ENCODE results near the gene CDKAL1.

DNA sequence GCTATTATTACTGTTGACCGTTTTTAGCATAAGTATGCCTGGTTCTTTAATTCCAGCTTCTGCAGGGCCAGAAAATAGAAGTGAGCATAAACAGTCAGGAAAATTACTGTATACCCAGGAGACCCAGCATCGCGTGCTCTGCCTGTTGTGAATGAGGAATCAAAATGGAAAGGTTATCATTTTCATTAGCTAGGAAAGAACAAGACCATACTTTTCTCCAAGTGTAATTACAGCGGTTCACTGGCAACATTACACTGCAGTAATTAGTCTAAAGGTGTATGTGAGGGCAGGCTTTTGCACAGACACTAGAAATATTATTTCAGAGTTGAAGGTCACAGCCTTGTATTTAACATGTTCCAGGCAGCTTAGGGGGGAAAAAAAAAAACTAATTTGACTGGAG, 655.5 kb downstream of the CDKAL1 start:
- TF ChIP-seq, protein P1, sequence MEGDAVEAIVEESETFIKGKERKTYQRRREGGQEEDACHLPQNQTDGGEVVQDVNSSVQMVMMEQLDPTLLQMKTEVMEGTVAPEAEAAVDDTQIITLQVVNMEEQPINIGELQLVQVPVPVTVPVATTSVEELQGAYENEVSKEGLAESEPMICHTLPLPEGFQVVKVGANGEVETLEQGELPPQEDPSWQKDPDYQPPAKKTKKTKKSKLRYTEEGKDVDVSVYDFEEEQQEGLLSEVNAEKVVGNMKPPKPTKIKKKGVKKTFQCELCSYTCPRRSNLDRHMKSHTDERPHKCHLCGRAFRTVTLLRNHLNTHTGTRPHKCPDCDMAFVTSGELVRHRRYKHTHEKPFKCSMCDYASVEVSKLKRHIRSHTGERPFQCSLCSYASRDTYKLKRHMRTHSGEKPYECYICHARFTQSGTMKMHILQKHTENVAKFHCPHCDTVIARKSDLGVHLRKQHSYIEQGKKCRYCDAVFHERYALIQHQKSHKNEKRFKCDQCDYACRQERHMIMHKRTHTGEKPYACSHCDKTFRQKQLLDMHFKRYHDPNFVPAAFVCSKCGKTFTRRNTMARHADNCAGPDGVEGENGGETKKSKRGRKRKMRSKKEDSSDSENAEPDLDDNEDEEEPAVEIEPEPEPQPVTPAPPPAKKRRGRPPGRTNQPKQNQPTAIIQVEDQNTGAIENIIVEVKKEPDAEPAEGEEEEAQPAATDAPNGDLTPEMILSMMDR (IDR thresholded peaks at IDR 0.05): no peak
- TF ChIP-seq POLR2A (IDR thresholded peaks at IDR 0.05): no peak
